GM10248 (cell line): Measurements from ENCODE around the gene TTLL5.

ENCODE experiments used
- CTCF ChIA-PET: fragments of 300-600 bp; sonication (Branson Sonifier 250); formaldehyde crosslinking; extraction: SDS; loops from one replicate; lab custom pipeline; 2021; ENCODE audit warnings: antibody characterized with exemption; lab: Yijun Ruan, JAX
- POLR2A ChIA-PET: fragments of 350-650 bp; sonication (Branson Sonifier 250); formaldehyde crosslinking; extraction: SDS; loops from one replicate; lab custom pipeline; 2020; ENCODE audit warnings: antibody characterized with exemption; lab: Yijun Ruan, JAX
- DNase-seq: peaks from one replicate; pipeline ENCODE4 v3.0.0; 2012; ENCODE audit errors: extremely low spot score
- CTCF ChIP-seq: IDR thresholded peaks from 2 replicates; pipeline ENCODE4 v1.5.1; 2012; ENCODE audit warnings: mild to moderate bottlenecking, low read depth; ENCODE audit errors: extremely low read depth, missing control alignments, control extremely low read depth

TTLL5 gene

GRCh38 chr14:75961662-75962061 is 300.6 kb downstream of the TTLL5 start:
- POLR2A ChIA-PET: no interaction called here
- TF ChIP-seq CTCF: no peak
- DNase-seq: no peak
- CTCF ChIA-PET: interaction anchor here (0.9 to 4.2 kb wide), 2 partner anchors 55 to 60 kb away, joined by 3 to 18 read pairs; no protein-coding TSS in a partner anchor

GRCh38 chr14:75967866-75968265 is 306.8 kb downstream of the TTLL5 start:
- ChIA-PET CTCF (interaction anchor here (1.0 to 4.6 kb wide), 7 partner anchors 9 to 259 kb away, joined by 3 to 35 read pairs (median 7); partner anchors contain the start of gene TGFB3), POLR2A (no interaction called here)
- DNase-seq: no peak
- no peak for TF ChIP-seq CTCF

- DNase-seq: no peak
- ChIA-PET CTCF (interaction anchor here (1.0 to 4.6 kb wide), 7 partner anchors 8 to 259 kb away, joined by 3 to 35 read pairs (median 7); partner anchors contain the start of gene TGFB3), POLR2A (no interaction called here)
- no peak for TF ChIP-seq CTCF
These were observed 307.4 kb downstream of the TTLL5 start for GRCh38 chr14:75968456-75968855.

GRCh38 chr14:75969126-75969525 is 308.1 kb downstream of the TTLL5 start:
- ChIA-PET CTCF (interaction anchor here (0.9 to 3.9 kb wide), 5 partner anchors 11 to 260 kb away, joined by 3 to 35 read pairs (median 4); no protein-coding TSS in a partner anchor), POLR2A (no interaction called here)
- no peak for TF ChIP-seq CTCF
- no peak for DNase-seq

GRCh38 chr14:75969891-75970290 is 308.8 kb downstream of the TTLL5 start:
- POLR2A ChIA-PET: no interaction called here
- CTCF ChIA-PET: interaction anchor here (0.9 to 3.9 kb wide), 5 partner anchors 10 to 261 kb away, joined by 3 to 35 read pairs (median 8); partner anchors contain the start of gene TGFB3
- no peak for TF ChIP-seq CTCF
- DNase-seq: no peak

GRCh38 chr14:75970989-75971388 is 309.9 kb downstream of the TTLL5 start:
- CTCF ChIA-PET: interaction anchor here (1.7 to 3.9 kb wide), 3 partner anchors 9 to 261 kb away, joined by 6 to 35 read pairs (median 10); partner anchors contain the start of gene TGFB3
- POLR2A ChIA-PET: no interaction called here
- no peak for TF ChIP-seq CTCF
- no peak for DNase-seq
